Activated naive CD8-positive, alpha-beta T cell treated with anti-CD3 and anti-CD28 coated beads, Interleukin-2, amount 10 ng/mL, durations not matched to agents 7 days and 5 days (primary cell): ENCODE data around the gene EYA2. TPM values are rescaled to one million over a fixed set of nuclear protein-coding genes. Genes with fewer than 3 reads are reported as not detected.

Experiments
- ATAC-seq: fragments of 150-1000 bp; cut with Tn5 transposase; one replicate; pipeline ENCODE4 v1.10.0; 2021; ENCODE audit warnings: low read depth, moderate library complexity
- POLR2A ChIA-PET: fragments of 350-600 bp; sonication (Branson Sonifier 250); formaldehyde crosslinking; loops from one replicate; lab custom pipeline; 2021; ENCODE audit warnings: antibody characterized with exemption; lab: Charles Lee
- DNase-seq: peaks from one replicate; pipeline ENCODE4 v3.0.0; 2021
- H3K27ac Mint-ChIP-seq: one replicate; pipeline ENCODE4 v1.8.0; 2022; ENCODE audit warnings: mild to moderate bottlenecking, mixed read lengths
- H3K27me3 Mint-ChIP-seq: one replicate; pipeline ENCODE4 v1.8.0; 2022; ENCODE audit warnings: mild to moderate bottlenecking, moderate library complexity, mixed read lengths
- H3K36me3 Mint-ChIP-seq: one replicate; pipeline ENCODE4 v1.8.0; 2021; ENCODE audit warnings: mild to moderate bottlenecking, mixed read lengths
- H3K4me1 Mint-ChIP-seq: one replicate; pipeline ENCODE4 v1.8.0; 2021; ENCODE audit warnings: mixed read lengths
- H3K4me3 Mint-ChIP-seq: one replicate; pipeline ENCODE4 v1.8.0; 2022; ENCODE audit warnings: mild to moderate bottlenecking, moderate library complexity, mixed read lengths
- H3K9me3 Mint-ChIP-seq: one replicate; pipeline ENCODE4 v1.8.0; 2021; ENCODE audit warnings: mixed read lengths
- total RNA-seq, 2 experiments: library from RNA; stranded (reverse); gene quantifications; one replicate each; pipeline ENCODE4 v1.2.3, GENCODE V29; 2021

Gene EYA2
- total RNA-seq, 2 experiments from 2014 or later: not detected

GRCh38 chr20:47030271-47030810 is 135.7 kb downstream of the EYA2 start:
- DNase-seq (no peak), ATAC-seq (no peak)
- Mint-ChIP-seq H3K4me1 (no peaks in the 10 kb centered on the region), H3K36me3 (no peaks in the 10 kb centered on the region), H3K4me3 (no peak overlapping the region), H3K27ac (no peak overlapping the region), H3K9me3 (peaks cover 6% of the 10 kb centered on the region), H3K27me3 (peaks cover 20% of the 10 kb centered on the region)
- POLR2A ChIA-PET: no interaction called here

- Mint-ChIP-seq H3K36me3 (no peaks in the 10 kb centered on the region), H3K4me3 (no peak overlapping the region), H3K27ac (no peak overlapping the region)
Measured at GRCh38 chr20:47031004-47031403, 136.4 kb downstream of the EYA2 start.

GRCh38 chr20:47031821-47032220 is 137.2 kb downstream of the EYA2 start:
- H3K4me1 Mint-ChIP-seq: no peaks in the 10 kb centered on the region
- no peak overlapping the region for H3K4me3 Mint-ChIP-seq
- H3K27ac Mint-ChIP-seq: no peak overlapping the region
- DNase-seq: no peak
- POLR2A ChIA-PET: no interaction called here
- H3K36me3 Mint-ChIP-seq: no peaks in the 10 kb centered on the region
- ATAC-seq: no peak
- H3K9me3 Mint-ChIP-seq: peaks cover 6% of the 10 kb centered on the region
- peaks cover 19% of the 10 kb centered on the region for H3K27me3 Mint-ChIP-seq

More at GRCh38 chr20:47031004-47031403, 136.4 kb downstream of the EYA2 start:
- POLR2A ChIA-PET: no interaction called here
- Mint-ChIP-seq H3K27me3 (peaks cover 20% of the 10 kb centered on the region), H3K4me1 (no peaks in the 10 kb centered on the region), H3K9me3 (peaks cover 6% of the 10 kb centered on the region)
- ATAC-seq (no peak), DNase-seq (no peak)

GRCh38 chr20:47032933-47033578 is 138.4 kb downstream of the EYA2 start:
- DNase-seq: no peak
- no peak overlapping the region for H3K27ac Mint-ChIP-seq
- no peak overlapping the region for H3K4me3 Mint-ChIP-seq
- no peak for ATAC-seq
- POLR2A ChIA-PET: no interaction called here
- H3K27me3 Mint-ChIP-seq: peaks cover 19% of the 10 kb centered on the region
- H3K36me3 Mint-ChIP-seq: no peaks in the 10 kb centered on the region
- H3K4me1 Mint-ChIP-seq: no peaks in the 10 kb centered on the region
- H3K9me3 Mint-ChIP-seq: peaks cover 6% of the 10 kb centered on the region

GRCh38 chr20:47033665-47034064 is 139.0 kb downstream of the EYA2 start:
- no peak for DNase-seq
- H3K27ac Mint-ChIP-seq: no peak overlapping the region
- POLR2A ChIA-PET: no interaction called here
- H3K36me3 Mint-ChIP-seq: no peaks in the 10 kb centered on the region
- no peaks in the 10 kb centered on the region for H3K4me1 Mint-ChIP-seq
- no peak for ATAC-seq
- no peak overlapping the region for H3K4me3 Mint-ChIP-seq
- H3K9me3 Mint-ChIP-seq: peaks cover 6% of the 10 kb centered on the region
- peaks cover 19% of the 10 kb centered on the region for H3K27me3 Mint-ChIP-seq

GRCh38 chr20:47035026-47035590 is 140.5 kb downstream of the EYA2 start:
- DNase-seq (no peak), ATAC-seq (no peak)
- no peaks in the 10 kb centered on the region for H3K36me3 Mint-ChIP-seq
- H3K4me3 Mint-ChIP-seq: no peak overlapping the region
- peaks cover 14% of the 10 kb centered on the region for H3K27me3 Mint-ChIP-seq
- H3K27ac Mint-ChIP-seq: no peak overlapping the region
- H3K9me3 Mint-ChIP-seq: no peaks in the 10 kb centered on the region
- H3K4me1 Mint-ChIP-seq: no peaks in the 10 kb centered on the region
- POLR2A ChIA-PET: no interaction called here

- DNase-seq (no peak), ATAC-seq (no peak)
- Mint-ChIP-seq H3K4me1 (no peaks in the 10 kb centered on the region), H3K36me3 (no peaks in the 10 kb centered on the region), H3K27ac (no peak overlapping the region), H3K4me3 (no peak overlapping the region), H3K9me3 (no peaks in the 10 kb centered on the region), H3K27me3 (peaks cover 18% of the 10 kb centered on the region)
- POLR2A ChIA-PET: no interaction called here
Measured at GRCh38 chr20:47036091-47036870, 141.6 kb downstream of the EYA2 start.

- no peak for ATAC-seq
- Mint-ChIP-seq H3K4me1 (no peaks in the 10 kb centered on the region), H3K36me3 (no peaks in the 10 kb centered on the region), H3K27me3 (peaks cover 25% of the 10 kb centered on the region), H3K9me3 (no peaks in the 10 kb centered on the region), H3K4me3 (no peak overlapping the region), H3K27ac (no peak overlapping the region)
- DNase-seq: no peak
- POLR2A ChIA-PET: no interaction called here
Measured at GRCh38 chr20:47038566-47039560, 144.2 kb downstream of the EYA2 start.

- H3K4me1 Mint-ChIP-seq: no peaks in the 10 kb centered on the region
- H3K27ac Mint-ChIP-seq: no peak overlapping the region
- POLR2A ChIA-PET: no interaction called here
- H3K27me3 Mint-ChIP-seq: peaks cover 18% of the 10 kb centered on the region
- H3K4me3 Mint-ChIP-seq: no peak overlapping the region
- DNase-seq (no peak), ATAC-seq (no peak)
- no peaks in the 10 kb centered on the region for H3K9me3 Mint-ChIP-seq
- H3K36me3 Mint-ChIP-seq: no peaks in the 10 kb centered on the region
Measured at GRCh38 chr20:47040506-47041125, 146.0 kb downstream of the EYA2 start.

- POLR2A ChIA-PET: no interaction called here
- H3K27ac Mint-ChIP-seq: no peak overlapping the region
- H3K4me1 Mint-ChIP-seq: no peaks in the 10 kb centered on the region
- H3K4me3 Mint-ChIP-seq: no peak overlapping the region
- ATAC-seq (no peak), DNase-seq (no peak)
- peaks cover 16% of the 10 kb centered on the region for H3K27me3 Mint-ChIP-seq
- H3K9me3 Mint-ChIP-seq: no peaks in the 10 kb centered on the region
- no peaks in the 10 kb centered on the region for H3K36me3 Mint-ChIP-seq
Measured at GRCh38 chr20:47041396-47041899, 146.8 kb downstream of the EYA2 start.

GRCh38 chr20:47042464-47042863 is 147.8 kb downstream of the EYA2 start:
- no peaks in the 10 kb centered on the region for H3K36me3 Mint-ChIP-seq
- H3K27ac Mint-ChIP-seq: no peak overlapping the region
- ATAC-seq: no peak
- POLR2A ChIA-PET: no interaction called here
- peaks cover 17% of the 10 kb centered on the region for H3K27me3 Mint-ChIP-seq
- no peak overlapping the region for H3K4me3 Mint-ChIP-seq
- H3K9me3 Mint-ChIP-seq: no peaks in the 10 kb centered on the region
- H3K4me1 Mint-ChIP-seq: no peaks in the 10 kb centered on the region
- no peak for DNase-seq

GRCh38 chr20:47043086-47043485 is 148.4 kb downstream of the EYA2 start:
- no peaks in the 10 kb centered on the region for H3K4me1 Mint-ChIP-seq
- no peaks in the 10 kb centered on the region for H3K36me3 Mint-ChIP-seq
- no peak overlapping the region for H3K27ac Mint-ChIP-seq
- no peaks in the 10 kb centered on the region for H3K9me3 Mint-ChIP-seq
- peaks cover 21% of the 10 kb centered on the region for H3K27me3 Mint-ChIP-seq
- no peak for DNase-seq
- H3K4me3 Mint-ChIP-seq: no peak overlapping the region
- POLR2A ChIA-PET: no interaction called here
- no peak for ATAC-seq
